ENCODE results near the gene UROS. TPM values are rescaled to one million over a fixed set of nuclear protein-coding genes. Genes with fewer than 3 reads are reported as not detected.

The UROS gene
- total RNA-seq, 4 donors from 2014 or later: 24.6 to 39.3 (median 32.4) TPM

DNA sequence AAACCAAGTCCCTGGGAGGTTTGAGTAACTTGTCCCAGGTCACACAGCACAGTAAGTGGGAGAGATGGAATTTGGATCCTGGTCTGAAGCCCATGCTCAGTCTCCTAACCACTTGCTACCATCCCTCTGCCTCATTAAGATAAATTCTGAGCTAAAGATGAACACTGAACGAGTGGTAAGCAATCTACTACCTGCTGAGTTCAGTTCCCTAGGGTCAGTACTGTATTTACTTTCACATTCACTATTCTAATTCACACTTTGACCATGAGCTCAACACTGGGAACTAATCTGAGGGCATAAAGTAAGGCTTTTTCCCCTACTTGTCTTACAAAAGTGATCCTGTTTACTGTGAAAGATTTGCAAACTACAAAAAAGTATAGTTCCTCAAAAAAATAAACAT is 2.4 kb downstream of the UROS start:
- peaks cover 17 to 37% (median 25%) of the 10 kb centered on the region in 4 donors for H3K4me1 ChIP-seq
- DNase-seq: no peak
- no peaks in the 10 kb centered on the region for H3K27me3 ChIP-seq
- no peak overlapping the region for H3K27ac ChIP-seq
- no peak overlapping the region for H3K4me3 ChIP-seq
- intact Hi-C loops (cut with DNase I; ENCODE audit: low total_unique reads) (no loop called here), in situ Hi-C loops (cut with MboI; ENCODE audit: low pct_ligation_motif_present in 1 of 4, low pct_unique_long_range_greater_than_20kb in 1 of 4, low sequenced_read_pairs in 3 of 4) (no loop called here)
- H3K36me3 ChIP-seq: no peaks in the 10 kb centered on the region
- TF ChIP-seq POLR2A (IDR thresholded peaks at IDR 0.05) (no peak), EP300 (IDR thresholded peaks at IDR 0.05; ENCODE audit: low read depth) (no peak), POLR2AphosphoS5 (IDR thresholded peaks at IDR 0.05) (no peak)
- TF ChIP-seq, protein P1, sequence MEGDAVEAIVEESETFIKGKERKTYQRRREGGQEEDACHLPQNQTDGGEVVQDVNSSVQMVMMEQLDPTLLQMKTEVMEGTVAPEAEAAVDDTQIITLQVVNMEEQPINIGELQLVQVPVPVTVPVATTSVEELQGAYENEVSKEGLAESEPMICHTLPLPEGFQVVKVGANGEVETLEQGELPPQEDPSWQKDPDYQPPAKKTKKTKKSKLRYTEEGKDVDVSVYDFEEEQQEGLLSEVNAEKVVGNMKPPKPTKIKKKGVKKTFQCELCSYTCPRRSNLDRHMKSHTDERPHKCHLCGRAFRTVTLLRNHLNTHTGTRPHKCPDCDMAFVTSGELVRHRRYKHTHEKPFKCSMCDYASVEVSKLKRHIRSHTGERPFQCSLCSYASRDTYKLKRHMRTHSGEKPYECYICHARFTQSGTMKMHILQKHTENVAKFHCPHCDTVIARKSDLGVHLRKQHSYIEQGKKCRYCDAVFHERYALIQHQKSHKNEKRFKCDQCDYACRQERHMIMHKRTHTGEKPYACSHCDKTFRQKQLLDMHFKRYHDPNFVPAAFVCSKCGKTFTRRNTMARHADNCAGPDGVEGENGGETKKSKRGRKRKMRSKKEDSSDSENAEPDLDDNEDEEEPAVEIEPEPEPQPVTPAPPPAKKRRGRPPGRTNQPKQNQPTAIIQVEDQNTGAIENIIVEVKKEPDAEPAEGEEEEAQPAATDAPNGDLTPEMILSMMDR (IDR thresholded peaks at IDR 0.05): no peak
- WGBS, 2 donors (ENCODE audit: low coverage in 1 of 2): 45 to 60% methylated on average over 1 of the region's 1 CpG
- no peaks in the 10 kb centered on the region for H3K9me3 ChIP-seq

- no peak overlapping the region for H3K4me3 ChIP-seq
- H3K27ac ChIP-seq: no peak overlapping the region
- TF ChIP-seq EP300 (IDR thresholded peaks at IDR 0.05; ENCODE audit: low read depth) (no peak), POLR2AphosphoS5 (IDR thresholded peaks at IDR 0.05) (no peak), POLR2A (IDR thresholded peaks at IDR 0.05) (no peak)
- TF ChIP-seq, protein P1 (IDR thresholded peaks at IDR 0.05): no peak
- peaks cover 0 to 6% (median 0%) of the 10 kb centered on the region in 4 donors for H3K36me3 ChIP-seq
- no peak for DNase-seq
- intact Hi-C loops (cut with DNase I; ENCODE audit: low total_unique reads) (no loop called here), in situ Hi-C loops (cut with MboI; ENCODE audit: low pct_ligation_motif_present in 1 of 4, low pct_unique_long_range_greater_than_20kb in 1 of 4, low sequenced_read_pairs in 3 of 4) (no loop called here)
- H3K4me1 ChIP-seq: peaks cover 6 to 16% (median 9%) of the 10 kb centered on the region in 4 donors
- WGBS, 2 donors (ENCODE audit: low coverage in 1 of 2): 70 to 82% methylated on average over 2 to 6 of the region's 6 CpGs
- no peaks in the 10 kb centered on the region for H3K27me3 ChIP-seq
- H3K9me3 ChIP-seq: no peaks in the 10 kb centered on the region
Measured at GRCh38 chr10:125817337-125817946, 5.6 kb downstream of the UROS start.

- no peak for DNase-seq
- Histone ChIP-seq H3K27ac (no peak overlapping the region), H3K36me3 (peaks cover 0 to 7% (median 2%) of the 10 kb centered on the region in 4 donors), H3K4me3 (no peak overlapping the region), H3K4me1 (peaks cover 0 to 7% (median under 1%) of the 10 kb centered on the region in 4 donors), H3K27me3 (no peaks in the 10 kb centered on the region), H3K9me3 (no peaks in the 10 kb centered on the region)
- TF ChIP-seq POLR2A (IDR thresholded peaks at IDR 0.05): no peak
- no peak for TF ChIP-seq POLR2AphosphoS5 (IDR thresholded peaks at IDR 0.05)
- TF ChIP-seq, protein P1 (IDR thresholded peaks at IDR 0.05): no peak
- TF ChIP-seq EP300 (IDR thresholded peaks at IDR 0.05; ENCODE audit: low read depth): no peak
- in situ Hi-C loops (cut with MboI; ENCODE audit: low pct_ligation_motif_present in 1 of 4, low pct_unique_long_range_greater_than_20kb in 1 of 4, low sequenced_read_pairs in 3 of 4) (no loop called here), intact Hi-C loops (cut with DNase I; ENCODE audit: low total_unique reads) (no loop called here)
- 83 to 87% methylated on average over 4 of the region's 4 CpGs for WGBS, 2 donors (ENCODE audit: low coverage in 1 of 2)
Measured at GRCh38 chr10:125816548-125816947, 6.5 kb downstream of the UROS start.

DNA sequence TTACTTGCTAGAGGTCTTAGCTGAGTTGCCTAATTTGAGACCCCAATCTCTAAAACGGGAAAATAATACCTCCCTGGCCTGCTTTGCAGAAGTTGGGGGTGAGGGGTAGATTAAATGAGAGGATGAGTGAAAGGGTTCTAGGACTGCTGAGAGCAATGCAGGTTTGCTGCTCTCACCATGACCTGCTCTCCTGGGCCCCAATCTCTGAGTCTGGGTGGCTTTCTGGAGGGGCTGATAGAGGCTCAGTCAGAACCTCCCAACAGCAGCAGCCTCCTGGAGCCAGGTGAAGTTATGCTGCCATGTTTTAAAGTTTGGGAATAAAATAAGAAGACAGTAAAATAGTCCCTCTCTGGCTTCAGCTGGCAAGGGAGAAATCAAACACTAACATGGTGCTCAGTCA is 7.3 kb downstream of the UROS start:
- intact Hi-C loops (cut with DNase I; ENCODE audit: low total_unique reads) (no loop called here), in situ Hi-C loops (cut with MboI; ENCODE audit: low pct_ligation_motif_present in 1 of 4, low pct_unique_long_range_greater_than_20kb in 1 of 4, low sequenced_read_pairs in 3 of 4) (no loop called here)
- no peak for DNase-seq
- Histone ChIP-seq H3K27ac (no peak overlapping the region), H3K9me3 (no peaks in the 10 kb centered on the region), H3K4me1 (peaks cover 0 to under 1% (median 0%) of the 10 kb centered on the region in 4 donors), H3K36me3 (peaks cover 0 to 13% (median 6%) of the 10 kb centered on the region in 4 donors), H3K4me3 (no peak overlapping the region), H3K27me3 (no peaks in the 10 kb centered on the region)
- TF ChIP-seq POLR2A (IDR thresholded peaks at IDR 0.05) (no peak), POLR2AphosphoS5 (IDR thresholded peaks at IDR 0.05) (no peak), EP300 (IDR thresholded peaks at IDR 0.05; ENCODE audit: low read depth) (no peak)
- WGBS, 2 donors (ENCODE audit: low coverage in 1 of 2): 67 to 94% methylated on average over 1 of the region's 1 CpG

All from transverse colon (tissue), 4 donors.